Inflammatory macrophage treated with lipopolysaccharide for 4 hours (primary cell): ENCODE measurements around the gene FXR1.

Experiments
- DNase-seq: peaks from one replicate; pipeline ENCODE4 v3.0.0-alpha.2; 2020

The FXR1 gene

DNA sequence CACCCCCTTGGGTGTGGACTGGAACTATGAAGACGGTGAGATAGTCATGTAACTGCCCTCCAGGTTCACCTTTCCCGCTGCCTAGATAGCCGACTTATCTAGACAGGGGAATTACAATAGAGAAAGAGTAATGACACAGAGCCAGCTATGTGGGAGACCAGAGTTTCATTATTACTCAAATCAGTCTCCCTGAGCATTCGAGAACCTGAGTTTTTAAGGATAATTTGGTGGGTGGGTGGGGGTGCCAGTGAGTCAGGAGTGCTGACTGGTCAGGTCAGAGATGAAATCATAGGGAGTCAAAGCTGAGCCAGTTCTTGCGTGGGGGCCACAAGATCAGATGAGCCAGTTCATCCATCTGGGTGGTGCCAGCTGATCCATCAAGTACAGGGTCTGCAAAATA lies 96.8 kb downstream of the FXR1 start:
- DNase-seq, result no peak

- no peak for DNase-seq
Observed at GRCh38 chr3:181017690-181018089, 105.2 kb downstream of the FXR1 start.

- DNase-seq, result no peak
Observed at GRCh38 chr3:181025204-181025603, 112.7 kb downstream of the FXR1 start.

DNA sequence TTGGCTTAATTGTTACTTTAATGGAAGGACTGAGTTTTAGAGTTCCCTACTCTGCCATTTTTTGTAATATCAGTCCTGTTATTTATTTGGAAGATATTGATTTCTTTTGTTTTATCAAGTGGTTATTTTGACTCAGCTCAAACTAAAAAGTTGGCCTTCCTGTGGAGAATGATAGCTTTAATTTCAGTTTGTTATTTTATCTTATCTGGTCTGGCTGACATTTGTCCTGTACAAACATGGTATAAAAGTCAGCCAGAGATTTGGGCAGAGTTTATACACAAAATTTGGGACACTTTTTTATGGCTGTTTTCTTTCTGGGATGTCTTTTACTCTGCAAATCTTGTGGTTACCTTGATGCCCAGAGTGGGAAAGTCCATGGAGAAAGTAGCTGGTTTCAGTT lies 118.5 kb downstream of the FXR1 start:
- no peak for DNase-seq
